BJ (cell line): ENCODE data around the gene KIAA1328. TPM values are rescaled to one million over a fixed set of nuclear protein-coding genes. Genes with fewer than 3 reads are reported as not detected.

Experiments used
- CTCF ChIA-PET: fragments of 350-600 bp; formaldehyde crosslinking; extraction: SDS; loops from one replicate; lab custom pipeline; 2021; ENCODE audit warnings: antibody characterized with exemption, inconsistent platforms; lab: Yijun Ruan, JAX
- POLR2A ChIA-PET: fragments of 300-600 bp; sonication (Branson Sonifier 250); formaldehyde crosslinking; extraction: SDS; loops from one replicate; lab custom pipeline; 2021; ENCODE audit warnings: antibody characterized with exemption; lab: Charles Lee
- DNase-seq: peaks from one replicate; pipeline ENCODE4 v3.0.0-alpha.2; 2011; ENCODE audit warnings: low read depth
- H3K27me3 ChIP-seq: 2 replicates; pipeline ENCODE4 v1.6.0; 2011; ENCODE audit warnings: low read length; ENCODE audit not compliant: control insufficient read depth, insufficient read depth
- H3K36me3 ChIP-seq: 2 replicates; pipeline ENCODE4 v1.5.1; 2011; ENCODE audit warnings: low read length; ENCODE audit not compliant: control insufficient read depth, insufficient read depth
- H3K4me3 ChIP-seq: 2 replicates; pipeline ENCODE4 v1.5.1; 2011; ENCODE audit warnings: low read depth, mild to moderate bottlenecking, control low read depth, low read length
- CTCF ChIP-seq: IDR thresholded peaks from 2 replicates; pipeline ENCODE4 v1.5.1; 2011; ENCODE audit warnings: low read depth, mild to moderate bottlenecking, control low read depth, inconsistent platforms, low read length, moderate library complexity; ENCODE audit not compliant: insufficient read depth
- polyA plus RNA-seq: library from polyadenylated mRNA; depleted of rRNA; stranded (reverse); fragments of >200 nt; gene quantifications from 2 replicates; pipeline ENCODE4 v1.2.3, GENCODE V29; 2011

Gene KIAA1328
- polyA plus RNA-seq, 1 experiment: 2.2 TPM

GRCh38 chr18:37173384-37173783 lies 344.5 kb downstream of the KIAA1328 start:
- TF ChIP-seq CTCF: no peak
- no peak for DNase-seq
- no peak overlapping the region for H3K4me3 ChIP-seq
- ChIA-PET CTCF (no interaction called here), POLR2A (no interaction called here)
- H3K36me3 ChIP-seq: no peaks in the 10 kb centered on the region
- H3K27me3 ChIP-seq: no peaks in the 10 kb centered on the region

- H3K4me3 ChIP-seq: no peak overlapping the region
- H3K27me3 ChIP-seq: no peaks in the 10 kb centered on the region
- no peak for TF ChIP-seq CTCF
- CTCF ChIA-PET: no interaction called here
- DNase-seq: no peak
- POLR2A ChIA-PET: interaction anchor here (0.6 kb wide), 1 partner anchor 33 kb away, joined by 5 read pairs; no protein-coding TSS in a partner anchor
- H3K36me3 ChIP-seq: no peaks in the 10 kb centered on the region
These were observed 347.0 kb downstream of the KIAA1328 start for GRCh38 chr18:37175727-37176620.

- ChIA-PET CTCF (no interaction called here), POLR2A (no interaction called here)
- no peak for TF ChIP-seq CTCF
- H3K4me3 ChIP-seq: no peak overlapping the region
- DNase-seq: no peak
- H3K36me3 ChIP-seq: no peaks in the 10 kb centered on the region
- no peaks in the 10 kb centered on the region for H3K27me3 ChIP-seq
These were observed 347.7 kb downstream of the KIAA1328 start for GRCh38 chr18:37176621-37176934.

GRCh38 chr18:37179384-37179783 lies 350.5 kb downstream of the KIAA1328 start:
- no peak for TF ChIP-seq CTCF
- H3K36me3 ChIP-seq: no peaks in the 10 kb centered on the region
- POLR2A ChIA-PET: no interaction called here
- DNase-seq: no peak
- H3K4me3 ChIP-seq: no peak overlapping the region
- CTCF ChIA-PET: no interaction called here
- H3K27me3 ChIP-seq: no peaks in the 10 kb centered on the region

GRCh38 chr18:37180086-37180485 lies 351.2 kb downstream of the KIAA1328 start:
- TF ChIP-seq CTCF: no peak
- Histone ChIP-seq H3K4me3 (no peak overlapping the region), H3K27me3 (no peaks in the 10 kb centered on the region), H3K36me3 (no peaks in the 10 kb centered on the region)
- POLR2A ChIA-PET: no interaction called here
- CTCF ChIA-PET: no interaction called here
- no peak for DNase-seq
